A673 (cell line): ENCODE measurements around the gene CMTM8. TPM values are rescaled to one million over a fixed set of nuclear protein-coding genes. Genes with fewer than 3 reads are reported as not detected.

ENCODE experiments used
- BruUV-seq: library from RNA; stranded (reverse); fragments of 400-500 nt; replicated peaks from 2 replicates; lab custom pipeline; 2021; lab: Mats Ljungman, UMichigan
- CTCF ChIA-PET: fragments of 300-600 bp; sonication (Branson Sonifier 250); formaldehyde crosslinking; loops from one replicate; lab custom pipeline; 2022; ENCODE audit warnings: antibody characterized with exemption; lab: Charles Lee
- POLR2A ChIA-PET: fragments of 300-600 bp; sonication (Branson Sonifier 250); formaldehyde crosslinking; loops from one replicate; lab custom pipeline; 2022; ENCODE audit warnings: antibody characterized with exemption; ENCODE audit not compliant: low non-redundant PET; lab: Charles Lee
- DNase-seq: peaks from one replicate; pipeline ENCODE4 v3.0.0-alpha.2; 2015; ENCODE audit warnings: low spot score
- H3K27ac ChIP-seq: fragments of 200-600 bp; sonication (generic); 2 replicates; pipeline ENCODE4 v1.5.1; 2016; ENCODE audit warnings: mixed run types, low read depth, mild to moderate bottlenecking, mixed read lengths, antibody characterized with exemption, low read length; ENCODE audit not compliant: poor library complexity, severe bottlenecking
- H3K27me3 ChIP-seq: fragments of 200-600 bp; sonication (generic); replicated peaks from 2 replicates; pipeline ENCODE4 v1.6.1; 2017; ENCODE audit warnings: mixed run types, low read depth, mild to moderate bottlenecking, mixed read lengths, antibody characterized with exemption, low read length; ENCODE audit not compliant: insufficient read depth, poor library complexity
- H3K36me3 ChIP-seq: fragments of 200-600 bp; sonication (generic); 2 replicates; pipeline ENCODE4 v1.6.1; 2016; ENCODE audit warnings: mixed run types, mild to moderate bottlenecking, mixed read lengths, antibody characterized with exemption, low read length; ENCODE audit not compliant: insufficient read depth, poor library complexity, severe bottlenecking
- H3K4me1 ChIP-seq: fragments of 200-600 bp; sonication (generic); 2 replicates; pipeline ENCODE4 v1.6.1; 2017; ENCODE audit warnings: mixed run types, mild to moderate bottlenecking, mixed read lengths, antibody characterized with exemption, low read length; ENCODE audit not compliant: insufficient read depth, poor library complexity, severe bottlenecking
- H3K4me3 ChIP-seq: fragments of 200-600 bp; sonication (generic); 2 replicates; pipeline ENCODE4 v1.5.1; 2016; ENCODE audit warnings: low read depth, mixed run types, mild to moderate bottlenecking, mixed read lengths, low read length; ENCODE audit not compliant: poor library complexity, severe bottlenecking
- H3K9me3 ChIP-seq: fragments of 200-600 bp; sonication (generic); 2 replicates; pipeline ENCODE4 v1.6.1; 2016; ENCODE audit warnings: mixed run types, low read depth, mild to moderate bottlenecking, mixed read lengths, antibody characterized with exemption, low read length; ENCODE audit not compliant: poor library complexity, severe bottlenecking
- EZH2 ChIP-seq: fragments of 200-600 bp; sonication (generic); IDR thresholded peaks from 2 replicates; pipeline ENCODE4 v1.6.1; 2017; ENCODE audit warnings: borderline replicate concordance, low read depth, mild to moderate bottlenecking, mixed read lengths, antibody characterized with exemption, low read length; ENCODE audit not compliant: poor library complexity, severe bottlenecking
- intact Hi-C: fragments of 100-400 bp; cut with micrococcal nuclease; formaldehyde crosslinking; loops from one replicate; pipeline ENCODE4 v1.10.0; 2022; ENCODE audit not compliant: unreplicated experiment
- total RNA-seq: library from RNA; stranded (reverse); gene quantifications from 2 replicates; pipeline ENCODE4 v1.2.3, GENCODE V29; 2021
- TF ChIP-seq, protein P1 (sequence below): fragments of 300-800, 200-600 bp; sonication (generic); conservative IDR thresholded peaks from 2 replicates; pipeline ENCODE4 v1.5.1; 2017; ENCODE audit warnings: low read depth, mild to moderate bottlenecking, antibody characterized with exemption, low read length, moderate library complexity, mixed read lengths

Gene CMTM8
- total RNA-seq, 1 experiment from 2014 or later: 2.1 TPM

GRCh38 chr3:32293903-32294302 lies 55.4 kb downstream of the CMTM8 start:
- Histone ChIP-seq H3K27me3 (no peaks in the 10 kb centered on the region), H3K9me3 (no peaks in the 10 kb centered on the region), H3K27ac (no peak overlapping the region), H3K4me1 (no peaks in the 10 kb centered on the region), H3K36me3 (no peaks in the 10 kb centered on the region), H3K4me3 (no peak overlapping the region)
- no TSS peak for BruUV-seq
- intact Hi-C loops: no loop called here
- DNase-seq: no peak
- ChIA-PET CTCF (interaction anchor here (1.0 kb wide), 1 partner anchor 174 kb away, joined by 3 read pairs; no protein-coding TSS in a partner anchor), POLR2A (no interaction called here)
- TF ChIP-seq EZH2: no peak
- TF ChIP-seq, protein P1, sequence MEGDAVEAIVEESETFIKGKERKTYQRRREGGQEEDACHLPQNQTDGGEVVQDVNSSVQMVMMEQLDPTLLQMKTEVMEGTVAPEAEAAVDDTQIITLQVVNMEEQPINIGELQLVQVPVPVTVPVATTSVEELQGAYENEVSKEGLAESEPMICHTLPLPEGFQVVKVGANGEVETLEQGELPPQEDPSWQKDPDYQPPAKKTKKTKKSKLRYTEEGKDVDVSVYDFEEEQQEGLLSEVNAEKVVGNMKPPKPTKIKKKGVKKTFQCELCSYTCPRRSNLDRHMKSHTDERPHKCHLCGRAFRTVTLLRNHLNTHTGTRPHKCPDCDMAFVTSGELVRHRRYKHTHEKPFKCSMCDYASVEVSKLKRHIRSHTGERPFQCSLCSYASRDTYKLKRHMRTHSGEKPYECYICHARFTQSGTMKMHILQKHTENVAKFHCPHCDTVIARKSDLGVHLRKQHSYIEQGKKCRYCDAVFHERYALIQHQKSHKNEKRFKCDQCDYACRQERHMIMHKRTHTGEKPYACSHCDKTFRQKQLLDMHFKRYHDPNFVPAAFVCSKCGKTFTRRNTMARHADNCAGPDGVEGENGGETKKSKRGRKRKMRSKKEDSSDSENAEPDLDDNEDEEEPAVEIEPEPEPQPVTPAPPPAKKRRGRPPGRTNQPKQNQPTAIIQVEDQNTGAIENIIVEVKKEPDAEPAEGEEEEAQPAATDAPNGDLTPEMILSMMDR: no peak

DNA sequence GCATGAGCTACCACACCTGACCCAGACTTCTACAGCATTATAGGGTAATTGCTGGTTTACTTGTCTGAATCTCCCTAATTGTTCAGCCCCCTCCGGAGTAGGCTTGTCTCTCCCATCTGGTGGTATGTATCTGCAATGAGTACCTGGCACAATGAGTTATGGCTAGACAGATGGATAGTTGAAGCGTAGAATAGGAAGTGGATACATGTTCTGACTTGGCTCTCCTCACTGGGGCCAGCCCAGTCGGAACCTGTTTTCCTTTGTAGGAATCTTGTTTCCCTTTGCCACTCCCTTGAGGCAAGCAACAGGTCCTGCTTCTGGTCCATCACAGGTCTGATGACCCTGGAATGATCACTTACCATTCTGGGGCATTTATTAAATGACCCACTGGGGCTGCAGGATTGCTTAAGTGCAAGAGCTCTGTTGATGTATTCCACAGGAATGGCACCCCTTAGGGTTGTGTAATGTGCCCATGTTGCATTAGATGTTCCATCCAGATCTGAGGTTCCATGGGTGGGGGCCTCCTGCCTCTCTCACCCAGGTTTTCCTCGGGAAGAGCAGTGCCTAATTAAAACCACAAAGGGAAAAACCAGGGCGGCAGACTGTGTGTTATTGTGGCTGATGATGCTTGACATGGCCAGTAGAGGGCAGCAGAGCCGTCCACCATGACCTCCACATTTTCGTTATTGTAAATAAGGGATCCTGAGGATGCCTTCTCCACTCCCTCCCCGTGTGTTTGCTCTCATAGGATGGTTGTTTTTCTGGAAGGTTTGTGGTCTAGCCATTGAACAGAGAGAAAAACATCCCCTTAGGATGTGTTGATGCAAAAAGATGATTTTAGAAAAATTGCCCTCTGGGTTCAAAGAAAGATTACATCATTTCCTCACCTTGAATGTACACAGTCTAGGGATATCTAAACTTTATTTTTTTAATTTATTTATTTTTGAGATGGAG lies 58.0 kb downstream of the CMTM8 start:
- no peak overlapping the region for H3K4me3 ChIP-seq
- H3K9me3 ChIP-seq: no peaks in the 10 kb centered on the region
- H3K36me3 ChIP-seq: no peaks in the 10 kb centered on the region
- POLR2A ChIA-PET: no interaction called here
- TF ChIP-seq, protein P1: peak; percentile 87
- TF ChIP-seq EZH2: no peak
- H3K27me3 ChIP-seq: no peaks in the 10 kb centered on the region
- CTCF ChIA-PET: interaction anchor here (0.6 to 1.9 kb wide), 3 partner anchors 48 to 279 kb away, joined by 4 to 10 read pairs (median 5); no protein-coding TSS in a partner anchor
- DNase-seq: peak; percentile 67
- no peak overlapping the region for H3K27ac ChIP-seq
- no peaks in the 10 kb centered on the region for H3K4me1 ChIP-seq
- intact Hi-C loops: loop anchor here (1.0 to 5.0 kb wide), 3 partner anchors 46 to 171 kb away; no protein-coding TSS in a partner anchor
- no TSS peak for BruUV-seq

DNA sequence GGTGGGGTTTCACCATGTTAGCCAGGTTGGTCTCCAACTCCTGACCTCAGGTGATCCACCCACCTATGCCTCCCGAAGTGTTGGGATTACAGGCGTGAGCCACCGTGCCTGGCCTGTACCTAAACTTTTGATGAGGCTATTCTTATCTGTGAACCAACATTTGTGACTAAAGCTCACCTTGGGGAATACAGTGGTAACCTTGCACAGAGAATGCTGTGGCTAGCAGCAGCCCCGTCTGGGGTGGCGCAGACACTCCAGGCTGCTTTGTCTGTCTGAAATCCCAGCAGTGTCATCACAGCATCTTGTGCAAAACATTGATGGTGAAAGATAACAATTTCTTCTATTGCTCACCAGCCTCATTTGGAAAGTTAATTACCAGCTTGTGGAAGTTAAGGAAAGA lies 58.9 kb downstream of the CMTM8 start:
- BruUV-seq: no TSS peak
- H3K36me3 ChIP-seq: no peaks in the 10 kb centered on the region
- ChIA-PET CTCF (interaction anchor here (0.6 to 1.9 kb wide), 2 partner anchors 49 to 170 kb away, joined by 5 to 10 read pairs; no protein-coding TSS in a partner anchor), POLR2A (no interaction called here)
- no peak overlapping the region for H3K4me3 ChIP-seq
- no peak for DNase-seq
- no peaks in the 10 kb centered on the region for H3K4me1 ChIP-seq
- H3K27me3 ChIP-seq: no peaks in the 10 kb centered on the region
- no peaks in the 10 kb centered on the region for H3K9me3 ChIP-seq
- intact Hi-C loops: loop anchor here (5.0 kb wide), 2 partner anchors 45 to 170 kb away; no protein-coding TSS in a partner anchor
- TF ChIP-seq, protein P1: no peak
- TF ChIP-seq EZH2: no peak
- H3K27ac ChIP-seq: no peak overlapping the region
